Peyer's patch (tissue), 4 donors: ENCODE data around the gene MBD3.

Experiments used
- CTCF ChIP-seq, 6 experiments: fragments of 450-650 bp in 4 of 6; fragments of 200-600 bp in 2 of 6; sonication (generic) in 1 of 6; IDR thresholded peaks; one replicate each; pipeline ENCODE4 v1.5.1; 2017 to 2019; ENCODE audit warnings: antibody characterized with exemption in 6 of 6, mild to moderate bottlenecking in 3 of 6, moderate library complexity in 1 of 6
- POLR2A ChIP-seq, 2 donors: fragments of 450-650 bp; IDR thresholded peaks; one replicate each; pipeline ENCODE4 v1.5.1; 2017; ENCODE audit warnings: antibody characterized with exemption in 2 of 2, mild to moderate bottlenecking in 2 of 2, moderate library complexity in 2 of 2

- TF ChIP-seq CTCF (IDR thresholded peaks at IDR 0.05): no peak
- no peak for TF ChIP-seq POLR2A (IDR thresholded peaks at IDR 0.05)
These were observed 65.6 kb downstream of the MBD3 start for GRCh38 chr19:1526979-1527649.
